Vagina (tissue), 2 donors: ENCODE data around the gene SF3B5. TPM values are rescaled to one million over a fixed set of nuclear protein-coding genes. Genes with fewer than 3 reads are reported as not detected.
"Not testable (repeated sequence)": the region's sequence is repeated elsewhere in the genome, so short reads cannot be mapped to it uniquely, and the experiment has no call there.

ENCODE experiments used
- DNase-seq, 2 donors: peaks; one replicate each; pipeline ENCODE4 v3.0.0-alpha.2; 2017; ENCODE audit errors: extremely low spot score in 2 of 2
- H3K27ac ChIP-seq: fragments of 200-600 bp; sonication (generic); one replicate; pipeline ENCODE4 v1.5.1; 2019
- H3K27me3 ChIP-seq: fragments of 200-600 bp; sonication (generic); one replicate; pipeline ENCODE4 v1.5.1; 2019
- H3K36me3 ChIP-seq, 2 donors: fragments of 200-600 bp; sonication (generic); one replicate each; pipeline ENCODE4 v1.5.1; 2017 to 2019
- H3K4me1 ChIP-seq: fragments of 200-600 bp; sonication (generic); one replicate; pipeline ENCODE4 v1.5.1; 2019
- H3K4me3 ChIP-seq, 2 donors: fragments of 200-600 bp; sonication (generic); 1 replicate in 1 of 2; 2 replicates in 1 of 2; pipeline ENCODE4 v1.5.1; 2016 to 2019
- H3K9me3 ChIP-seq: fragments of 200-600 bp; sonication (generic); one replicate; pipeline ENCODE4 v1.5.1; 2019
- POLR2A ChIP-seq, 2 donors: fragments of 450-650 bp; IDR thresholded peaks; one replicate each; pipeline ENCODE4 v1.6.1; 2017; ENCODE audit warnings: antibody characterized with exemption in 2 of 2, mild to moderate bottlenecking in 2 of 2, moderate library complexity in 2 of 2
- POLR2AphosphoS5 ChIP-seq, 2 donors: sonication (generic); formaldehyde crosslinking; IDR thresholded peaks; one replicate each; pipeline ENCODE4 v1.9.0; 2017; ENCODE audit warnings: antibody characterized with exemption in 2 of 2, mild to moderate bottlenecking in 2 of 2, low read depth in 1 of 2; ENCODE audit not compliant: insufficient read depth in 1 of 2
- intact Hi-C: fragments of 100-400 bp; cut with DNase I; formaldehyde crosslinking; loops from one replicate; pipeline ENCODE4 v1.15.1; 2023
- total RNA-seq: library from RNA; depleted of rRNA; stranded (reverse); fragments of >200 nt; gene quantifications from one replicate; pipeline ENCODE4 v1.2.3, GENCODE V29; 2016
- TF ChIP-seq, protein P1 (sequence below), 3 experiments: fragments of 450-650 bp in 2 of 3; fragments of 200-600 bp in 1 of 3; sonication (generic) in 1 of 3; IDR thresholded peaks; one replicate each; pipeline ENCODE4 v1.5.1; 2017 to 2019; ENCODE audit warnings: antibody characterized with exemption in 3 of 3, mild to moderate bottlenecking in 2 of 3, moderate library complexity in 2 of 3

The SF3B5 gene
- total RNA-seq, 1 donor from 2014 or later = 134 TPM

DNA sequence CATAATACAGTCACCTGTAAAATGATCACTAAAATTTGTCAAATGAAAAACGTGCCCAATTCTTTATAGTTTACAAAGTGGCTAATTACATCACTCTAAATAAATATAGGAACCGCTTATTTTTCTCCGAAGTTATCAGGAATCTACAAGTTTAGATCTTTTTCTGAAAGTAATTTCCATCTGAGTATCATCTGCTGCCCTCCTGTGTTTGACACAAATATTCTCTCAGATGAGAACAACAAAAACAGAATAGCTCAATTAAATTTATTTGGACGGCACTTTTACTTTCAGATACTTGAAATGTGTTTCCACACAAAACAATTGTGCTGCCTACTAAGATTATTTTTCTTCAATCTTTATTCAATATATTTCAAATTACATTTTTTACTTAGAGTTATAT, 5.0 kb downstream of the SF3B5 start:
- TF ChIP-seq POLR2A (IDR thresholded peaks at IDR 0.05) = no peak
- TF ChIP-seq, protein P1, sequence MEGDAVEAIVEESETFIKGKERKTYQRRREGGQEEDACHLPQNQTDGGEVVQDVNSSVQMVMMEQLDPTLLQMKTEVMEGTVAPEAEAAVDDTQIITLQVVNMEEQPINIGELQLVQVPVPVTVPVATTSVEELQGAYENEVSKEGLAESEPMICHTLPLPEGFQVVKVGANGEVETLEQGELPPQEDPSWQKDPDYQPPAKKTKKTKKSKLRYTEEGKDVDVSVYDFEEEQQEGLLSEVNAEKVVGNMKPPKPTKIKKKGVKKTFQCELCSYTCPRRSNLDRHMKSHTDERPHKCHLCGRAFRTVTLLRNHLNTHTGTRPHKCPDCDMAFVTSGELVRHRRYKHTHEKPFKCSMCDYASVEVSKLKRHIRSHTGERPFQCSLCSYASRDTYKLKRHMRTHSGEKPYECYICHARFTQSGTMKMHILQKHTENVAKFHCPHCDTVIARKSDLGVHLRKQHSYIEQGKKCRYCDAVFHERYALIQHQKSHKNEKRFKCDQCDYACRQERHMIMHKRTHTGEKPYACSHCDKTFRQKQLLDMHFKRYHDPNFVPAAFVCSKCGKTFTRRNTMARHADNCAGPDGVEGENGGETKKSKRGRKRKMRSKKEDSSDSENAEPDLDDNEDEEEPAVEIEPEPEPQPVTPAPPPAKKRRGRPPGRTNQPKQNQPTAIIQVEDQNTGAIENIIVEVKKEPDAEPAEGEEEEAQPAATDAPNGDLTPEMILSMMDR (IDR thresholded peaks at IDR 0.05) = no peak
- no peak for TF ChIP-seq POLR2AphosphoS5 (IDR thresholded peaks at IDR 0.05; ENCODE audit: insufficient read depth in 1 of 2, low read depth in 1 of 2)
- Histone ChIP-seq H3K4me1 (peaks cover 20% of the 10 kb centered on the region), H3K27ac (no peak overlapping the region), H3K9me3 (no peaks in the 10 kb centered on the region), H3K27me3 (no peaks in the 10 kb centered on the region), H3K36me3 (no peaks in the 10 kb centered on the region), H3K4me3 (no peak overlapping the region)
- intact Hi-C loops = no loop called here
- no peak for DNase-seq

DNA sequence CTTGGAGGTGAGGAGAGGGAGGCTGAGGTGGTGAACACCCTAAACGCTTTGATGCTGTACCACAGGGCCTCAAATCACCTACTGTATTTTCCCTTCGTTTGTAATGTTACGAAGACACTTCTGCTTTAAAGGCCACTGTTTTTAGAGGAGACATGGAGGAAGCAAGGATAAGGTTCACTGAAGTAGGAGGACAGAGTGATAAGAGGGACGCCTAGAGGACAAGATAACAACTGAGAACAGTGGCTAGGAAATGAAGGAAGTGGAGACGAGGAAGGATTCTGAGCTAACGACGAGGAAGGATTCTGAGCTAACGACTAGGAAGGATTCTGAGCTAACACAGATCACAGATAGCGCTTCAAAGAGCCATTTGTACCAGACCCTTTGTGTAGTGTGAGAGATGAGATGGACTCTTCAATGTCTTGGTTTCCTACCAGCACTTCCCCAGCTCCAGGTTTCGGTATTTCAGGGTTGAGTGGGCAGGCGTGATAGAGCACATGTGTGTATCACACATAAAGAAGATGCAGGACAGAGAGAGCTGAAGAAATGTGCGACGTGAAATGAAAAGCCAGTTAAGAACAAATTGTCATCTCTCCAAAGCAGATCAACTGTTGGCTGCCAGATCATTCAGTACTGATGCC, 7.5 kb downstream of the SF3B5 start:
- DNase-seq = no peak
- TF ChIP-seq POLR2AphosphoS5 (IDR thresholded peaks at IDR 0.05; ENCODE audit: insufficient read depth in 1 of 2, low read depth in 1 of 2) = no peak
- TF ChIP-seq, protein P1 (IDR thresholded peaks at IDR 0.05) = no peak
- no peak for TF ChIP-seq POLR2A (IDR thresholded peaks at IDR 0.05)
- no peaks in the 10 kb centered on the region for H3K27me3 ChIP-seq
- no peaks in the 10 kb centered on the region for H3K9me3 ChIP-seq
- intact Hi-C loops = no loop called here
- H3K4me3 ChIP-seq = no peak overlapping the region
- no peak overlapping the region for H3K27ac ChIP-seq
- H3K36me3 ChIP-seq = no peaks in the 10 kb centered on the region
- no peaks in the 10 kb centered on the region for H3K4me1 ChIP-seq

GRCh38 chr6:144086959-144087358, 8.4 kb downstream of the SF3B5 start:
- intact Hi-C loops = no loop called here
- H3K36me3 ChIP-seq = no peaks in the 10 kb centered on the region
- no peaks in the 10 kb centered on the region for H3K27me3 ChIP-seq

GRCh38 chr6:144083172-144083571, 12.2 kb downstream of the SF3B5 start:
- intact Hi-C loops = no loop called here
- no peak overlapping the region for H3K4me3 ChIP-seq
- no peak for DNase-seq

More at GRCh38 chr6:144086959-144087358, 8.4 kb downstream of the SF3B5 start:
- no peak overlapping the region for H3K27ac ChIP-seq
- H3K4me1 ChIP-seq = no peaks in the 10 kb centered on the region
- no peak overlapping the region for H3K4me3 ChIP-seq
- no peak for DNase-seq
- no peaks in the 10 kb centered on the region for H3K9me3 ChIP-seq
- TF ChIP-seq POLR2A (IDR thresholded peaks at IDR 0.05) (no peak), POLR2AphosphoS5 (IDR thresholded peaks at IDR 0.05; ENCODE audit: insufficient read depth in 1 of 2, low read depth in 1 of 2) (no peak)
- TF ChIP-seq, protein P1 (IDR thresholded peaks at IDR 0.05) = no peak

DNA sequence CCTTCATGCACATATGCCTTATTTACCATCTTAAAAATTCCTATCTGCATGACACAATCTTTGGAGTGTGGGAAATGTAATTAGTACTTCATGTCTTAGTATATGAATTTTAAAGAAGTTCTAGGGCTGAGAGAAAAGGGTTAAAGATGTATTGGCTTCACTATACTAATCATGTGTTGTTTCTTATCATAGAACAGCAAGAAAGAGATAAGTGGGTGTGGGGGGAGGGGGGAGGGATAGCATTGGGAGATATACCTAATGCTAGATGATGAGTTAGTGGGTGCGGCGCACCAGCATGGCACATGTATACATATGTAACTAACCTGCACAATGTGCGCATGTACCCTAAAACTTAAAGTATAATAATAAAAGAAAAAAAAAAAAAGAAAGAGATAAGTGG, 13.0 kb downstream of the SF3B5 start:
- intact Hi-C loops, H3K27ac ChIP-seq: not testable (repeated sequence)

More at GRCh38 chr6:144083172-144083571, 12.2 kb downstream of the SF3B5 start:
- TF ChIP-seq, protein P1 (IDR thresholded peaks at IDR 0.05) = no peak
- no peak for TF ChIP-seq POLR2AphosphoS5 (IDR thresholded peaks at IDR 0.05; ENCODE audit: insufficient read depth in 1 of 2, low read depth in 1 of 2)
- TF ChIP-seq POLR2A (IDR thresholded peaks at IDR 0.05) = no peak
- Histone ChIP-seq H3K9me3 (no peaks in the 10 kb centered on the region), H3K27ac (no peak overlapping the region), H3K27me3 (no peaks in the 10 kb centered on the region), H3K4me1 (no peaks in the 10 kb centered on the region), H3K36me3 (no peaks in the 10 kb centered on the region)

More for the DNA sequence above, 13.0 kb downstream of the SF3B5 start:
- not testable (repeated sequence) for H3K27me3 ChIP-seq, H3K4me3 ChIP-seq, H3K9me3 ChIP-seq, DNase-seq, H3K4me1 ChIP-seq, H3K36me3 ChIP-seq
